Pancreas (tissue), 10 donors: ENCODE data around the gene TMEM132C. TPM values are rescaled to one million over a fixed set of nuclear protein-coding genes. Genes with fewer than 3 reads are reported as not detected.

Experiments used
- ATAC-seq, 4 donors: fragments of 200-7000 bp; cut with Tn5 transposase; one replicate each; pipeline versions ENCODE4 v1.8.0 to v1.9.1; 2020; ENCODE audit warnings: mild to moderate bottlenecking in 4 of 4, moderate library complexity in 4 of 4
- DNase-seq, 6 donors: peaks; one replicate each; pipeline ENCODE4 v3.0.0-alpha.2; 2020
- FAIRE-seq: peaks from 2 replicates; lab custom pipeline; 2012; peaks lifted over from hg19 to GRCh38; lab: Jason Lieb, UNC
- H3K27ac ChIP-seq, 4 donors: fragments of 200-600 bp; sonication (generic); 1 replicate in 3 of 4; 2 replicates in 1 of 4; pipeline versions ENCODE4 v1.5.0 to v1.8.0; 2020
- H3K27me3 ChIP-seq, 4 donors: fragments of 200-600 bp; one replicate each; pipeline ENCODE4 v1.8.0; 2021
- H3K36me3 ChIP-seq, 3 donors: fragments of 200-600 bp; sonication (generic) in 1 of 3; one replicate each; pipeline versions ENCODE4 v1.5.0 to v1.8.0; 2020 to 2021
- H3K4me1 ChIP-seq, 3 donors: fragments of 200-600 bp; one replicate each; pipeline ENCODE4 v1.8.0; 2021
- H3K4me3 ChIP-seq, 4 donors: fragments of 200-600 bp; sonication (generic) in 2 of 4; one replicate each; pipeline versions ENCODE4 v1.5.0 to v1.8.0; 2020 to 2021
- H3K9me3 ChIP-seq, 4 donors: fragments of 200-600 bp; one replicate each; pipeline ENCODE4 v1.8.0; 2021
- CTCF ChIP-seq, 4 donors: fragments of 200-600 bp; sonication (generic) in 3 of 4; IDR thresholded peaks; one replicate each; pipeline versions ENCODE4 v1.5.0 to v1.8.0; 2021; ENCODE audit warnings: antibody characterized with exemption in 4 of 4
- WGBS, 2 donors: extraction: QIAGEN DNeasy Blood & Tissue Kit; methylation state at CpG; one replicate each; pipeline ENCODE4 v1.1.7; 2013; 5-methylcytosine and 5-hydroxymethylcytosine counted together
- intact Hi-C, 3 donors: fragments of 100-400 bp; cut with DNase I; formaldehyde crosslinking; loops; one replicate each; pipeline versions ENCODE4 v1.11.1 to v1.14.2; 2022
- polyA plus RNA-seq, 2 donors: library from polyadenylated mRNA; stranded (reverse); fragments of 200-250 nt; gene quantifications; one replicate each; pipeline ENCODE4 v1.2.3, GENCODE V29; 2013
- total RNA-seq, 6 donors: library from RNA; stranded (reverse); fragmentation: NEBNext Ultra II Directional in 4 of 6; extraction: Animal tissue kit (Norgen Biotek cat#: 25700) in 4 of 6; gene quantifications; one replicate each; pipeline versions ENCODE4 v1.2.1 to v1.2.4, GENCODE V29; 2021 to 2023
- donor health status: healthy with polysubstance abuse.
- donor health status: DM: no; HTN: no; CAD: no; lungs with moderate emphysema.
- donor health status: DM: no; HTN: no; CAD: no.
- donor health status: control.
- donor health status: control.
- donor health status: Bipolar disorder and iron deficiency.
- donor health status: DM: yes; HTN: yes; CAD: no.
- donor health status: DM: no; HTN: no; CAD: no.
- donor health status: DM: no; HTN: no; CAD: no.
- donor health status: DM: yes; HTN: yes; CAD: no.

The TMEM132C gene
- total and polyA plus RNA-seq, 8 donors, result 0.63 to 5.8 (median 3.1) TPM

GRCh38 chr12:128613837-128614590, 347.0 kb downstream of the TMEM132C start:
- no peak overlapping the region for H3K27ac ChIP-seq
- H3K4me3 ChIP-seq, result no peak overlapping the region
- no peak for TF ChIP-seq CTCF (IDR thresholded peaks at IDR 0.05)
- 54 to 66% methylated on average over 6 of the region's 6 CpGs for WGBS, 2 donors
- FAIRE-seq (no peak), ATAC-seq (no peak), DNase-seq (no peak)
- no peaks in the 10 kb centered on the region for H3K9me3 ChIP-seq
- no peaks in the 10 kb centered on the region for H3K27me3 ChIP-seq
- H3K36me3 ChIP-seq, result no peaks in the 10 kb centered on the region
- no peaks in the 10 kb centered on the region for H3K4me1 ChIP-seq
- intact Hi-C loops, result no loop called here

- whole genome bisulfite sequencing, 2 donors, result 82 to 84% methylated on average over 2 of the region's 2 CpGs
- DNase-seq (no peak), FAIRE-seq (no peak), ATAC-seq (no peak)
- intact Hi-C loops, result no loop called here
- H3K4me1 ChIP-seq, result no peaks in the 10 kb centered on the region
- H3K27ac ChIP-seq, result no peak overlapping the region
- no peak overlapping the region for H3K4me3 ChIP-seq
- no peak for TF ChIP-seq CTCF (IDR thresholded peaks at IDR 0.05)
- H3K27me3 ChIP-seq, result no peaks in the 10 kb centered on the region
- no peaks in the 10 kb centered on the region for H3K36me3 ChIP-seq
- H3K9me3 ChIP-seq, result no peaks in the 10 kb centered on the region
Measured at GRCh38 chr12:128617304-128617833, 350.4 kb downstream of the TMEM132C start.

- no peaks in the 10 kb centered on the region for H3K36me3 ChIP-seq
- no peaks in the 10 kb centered on the region for H3K4me1 ChIP-seq
- no peak for ATAC-seq
- H3K27ac ChIP-seq, result no peak overlapping the region
- H3K9me3 ChIP-seq, result no peaks in the 10 kb centered on the region
- 16 to 28% methylated on average over 8 of the region's 8 CpGs for WGBS, 2 donors
- no peak for DNase-seq
- intact Hi-C loops, result no loop called here
- no peaks in the 10 kb centered on the region for H3K27me3 ChIP-seq
- H3K4me3 ChIP-seq, result no peak overlapping the region
- FAIRE-seq, result no peak
- no peak for TF ChIP-seq CTCF (IDR thresholded peaks at IDR 0.05)
Measured at GRCh38 chr12:128619263-128619662, 352.3 kb downstream of the TMEM132C start.

GRCh38 chr12:128621304-128621703, 354.3 kb downstream of the TMEM132C start:
- FAIRE-seq (no peak), DNase-seq (no peak), ATAC-seq (no peak)
- intact Hi-C loops, result no loop called here
- H3K9me3 ChIP-seq, result no peaks in the 10 kb centered on the region
- H3K27me3 ChIP-seq, result no peaks in the 10 kb centered on the region
- 72 to 75% methylated on average over 8 of the region's 8 CpGs for WGBS, 2 donors
- H3K4me1 ChIP-seq, result no peaks in the 10 kb centered on the region
- no peak for TF ChIP-seq CTCF (IDR thresholded peaks at IDR 0.05)
- no peak overlapping the region for H3K4me3 ChIP-seq
- H3K36me3 ChIP-seq, result no peaks in the 10 kb centered on the region
- no peak overlapping the region for H3K27ac ChIP-seq

- FAIRE-seq, result no peak
- no peak for TF ChIP-seq CTCF (IDR thresholded peaks at IDR 0.05)
- WGBS, 2 donors, result 75 to 86% methylated on average over 6 of the region's 6 CpGs
Measured at GRCh38 chr12:128623748-128624147, 356.8 kb downstream of the TMEM132C start.

More at GRCh38 chr12:128623748-128624147, 356.8 kb downstream of the TMEM132C start:
- H3K27me3 ChIP-seq, result no peaks in the 10 kb centered on the region
- intact Hi-C loops, result no loop called here
- ATAC-seq (no peak), DNase-seq (no peak)
- no peak overlapping the region for H3K4me3 ChIP-seq
- no peaks in the 10 kb centered on the region for H3K4me1 ChIP-seq
- H3K36me3 ChIP-seq, result no peaks in the 10 kb centered on the region
- H3K9me3 ChIP-seq, result no peaks in the 10 kb centered on the region
- no peak overlapping the region for H3K27ac ChIP-seq
